Anterior cingulate cortex (tissue), 58 donors: ENCODE results near the gene FAAP20.

ENCODE experiments used
- DNase-seq, 58 donors: peaks; one replicate each; lab custom pipeline; 2025; lab: John Stamatoyannopoulos, UW

Gene FAAP20

DNA sequence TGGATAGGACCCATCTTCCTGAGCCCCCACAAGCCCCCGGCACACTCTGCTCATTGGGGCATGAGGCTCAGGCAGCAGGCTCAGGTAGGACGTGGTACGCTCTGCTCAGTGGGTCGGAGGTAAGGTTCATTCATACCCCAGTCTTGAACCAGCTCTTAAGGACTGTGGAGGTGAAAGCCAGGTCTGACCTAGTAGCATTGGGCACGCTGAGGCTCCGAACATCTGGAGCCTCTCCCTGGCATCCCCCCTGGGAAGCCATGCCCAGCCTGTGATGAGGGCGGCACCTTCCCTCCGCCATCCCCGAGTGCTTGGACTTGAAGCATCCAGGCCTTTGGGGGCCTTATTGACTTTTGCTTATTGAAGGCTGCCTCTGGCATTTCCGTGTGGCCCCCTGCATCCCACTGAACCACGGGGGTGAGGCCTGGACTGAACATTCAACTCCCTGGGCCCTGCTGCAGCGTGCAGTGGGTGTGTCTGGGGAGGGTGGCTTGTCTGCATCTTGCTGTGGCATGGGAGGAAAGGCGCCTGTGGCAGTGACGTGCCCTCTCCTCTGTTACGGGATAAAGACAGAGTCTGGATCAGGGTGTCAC lies 50.0 kb downstream of the FAAP20 start:
- no peak for DNase-seq

DNA sequence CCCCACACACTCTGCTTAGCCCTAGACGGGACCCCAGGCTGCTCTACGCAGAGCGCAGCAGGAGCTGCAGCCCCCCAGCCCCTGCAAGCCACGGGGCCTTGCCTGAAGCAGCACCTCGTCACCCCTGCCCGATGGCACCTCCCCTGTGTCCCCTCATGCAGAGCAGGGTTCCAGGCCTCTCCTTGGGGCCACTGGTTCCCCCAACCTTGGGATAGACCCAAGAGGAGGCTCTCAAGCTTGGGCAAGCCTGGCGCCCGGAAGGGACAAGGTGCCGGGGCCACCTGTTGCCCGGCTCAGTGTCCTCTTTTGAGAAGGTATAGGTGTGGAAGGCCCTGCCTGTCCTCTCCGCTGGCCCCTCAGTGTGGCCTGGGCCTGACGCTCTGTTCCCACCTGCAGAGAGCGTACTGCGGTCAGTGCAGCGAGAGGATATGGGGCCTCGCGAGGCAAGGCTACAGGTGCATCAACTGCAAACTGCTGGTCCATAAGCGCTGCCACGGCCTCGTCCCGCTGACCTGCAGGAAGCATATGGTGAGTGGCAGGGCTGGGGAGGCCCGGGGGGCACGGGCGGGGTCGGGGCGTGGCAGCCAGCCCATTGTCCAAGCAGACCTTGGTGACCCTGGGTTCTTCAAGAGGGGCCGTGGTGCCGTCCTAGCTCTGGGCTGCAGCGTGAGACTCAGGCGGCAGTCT lies 50.6 kb downstream of the FAAP20 start:
- DNase-seq, result no peak

GRCh38 chr1:2141025-2141424 lies 53.5 kb downstream of the FAAP20 start:
- no peak for DNase-seq
